ENCODE results near the gene NCK1.

DNA sequence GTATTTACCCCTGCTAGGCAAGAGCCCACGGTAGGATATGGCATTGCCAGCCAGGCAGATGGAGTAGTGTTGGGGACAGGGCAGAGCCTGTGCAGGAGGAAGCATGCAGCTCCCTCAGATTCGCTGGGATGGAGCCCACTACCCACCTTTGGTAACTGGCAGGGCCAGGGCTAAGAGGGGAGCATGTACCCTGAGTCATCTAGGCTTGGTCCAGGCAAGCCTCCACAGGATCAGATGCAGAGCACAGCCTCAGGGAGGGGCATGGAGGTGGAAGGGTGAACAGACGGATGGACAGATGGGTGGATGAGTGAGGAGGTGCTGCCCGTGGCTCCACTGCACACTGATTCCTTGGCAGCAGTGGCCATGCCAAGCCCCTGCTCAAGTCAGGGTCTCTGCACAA is 128.8 kb downstream of the NCK1 start:
- TF ChIP-seq, protein P1, sequence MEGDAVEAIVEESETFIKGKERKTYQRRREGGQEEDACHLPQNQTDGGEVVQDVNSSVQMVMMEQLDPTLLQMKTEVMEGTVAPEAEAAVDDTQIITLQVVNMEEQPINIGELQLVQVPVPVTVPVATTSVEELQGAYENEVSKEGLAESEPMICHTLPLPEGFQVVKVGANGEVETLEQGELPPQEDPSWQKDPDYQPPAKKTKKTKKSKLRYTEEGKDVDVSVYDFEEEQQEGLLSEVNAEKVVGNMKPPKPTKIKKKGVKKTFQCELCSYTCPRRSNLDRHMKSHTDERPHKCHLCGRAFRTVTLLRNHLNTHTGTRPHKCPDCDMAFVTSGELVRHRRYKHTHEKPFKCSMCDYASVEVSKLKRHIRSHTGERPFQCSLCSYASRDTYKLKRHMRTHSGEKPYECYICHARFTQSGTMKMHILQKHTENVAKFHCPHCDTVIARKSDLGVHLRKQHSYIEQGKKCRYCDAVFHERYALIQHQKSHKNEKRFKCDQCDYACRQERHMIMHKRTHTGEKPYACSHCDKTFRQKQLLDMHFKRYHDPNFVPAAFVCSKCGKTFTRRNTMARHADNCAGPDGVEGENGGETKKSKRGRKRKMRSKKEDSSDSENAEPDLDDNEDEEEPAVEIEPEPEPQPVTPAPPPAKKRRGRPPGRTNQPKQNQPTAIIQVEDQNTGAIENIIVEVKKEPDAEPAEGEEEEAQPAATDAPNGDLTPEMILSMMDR (conservative IDR thresholded peaks at IDR 0.05; ENCODE audit: low read depth, low read length) = no peak
- TF ChIP-seq EZH2 (IDR thresholded peaks at IDR 0.05; ENCODE audit: low read length, unreplicated experiment) = no peak

Measured in PC-3 (cell line).